Activated CD8-positive, alpha-beta memory T cell treated with anti-CD3 and anti-CD28 coated beads for 36 hours (primary cell): ENCODE results near the gene ABHD16A. TPM values are rescaled to one million over a fixed set of nuclear protein-coding genes. Genes with fewer than 3 reads are reported as not detected.

Source experiments
- CTCF ChIA-PET: fragments of 350-600 bp; sonication (Branson Sonifier 250); formaldehyde crosslinking; loops from one replicate; lab custom pipeline; 2021; ENCODE audit warnings: antibody characterized with exemption; lab: Charles Lee
- POLR2A ChIA-PET: fragments of 350-600 bp; sonication (Branson Sonifier 250); formaldehyde crosslinking; loops from one replicate; lab custom pipeline; 2021; ENCODE audit warnings: antibody characterized with exemption; lab: Charles Lee
- total RNA-seq, 2 experiments: library from RNA; stranded (reverse); gene quantifications; one replicate each; pipeline ENCODE4 v1.2.3, GENCODE V29; 2021

ABHD16A gene
- total RNA-seq, 2 experiments from 2014 or later = 30.1 to 32.0 TPM

DNA sequence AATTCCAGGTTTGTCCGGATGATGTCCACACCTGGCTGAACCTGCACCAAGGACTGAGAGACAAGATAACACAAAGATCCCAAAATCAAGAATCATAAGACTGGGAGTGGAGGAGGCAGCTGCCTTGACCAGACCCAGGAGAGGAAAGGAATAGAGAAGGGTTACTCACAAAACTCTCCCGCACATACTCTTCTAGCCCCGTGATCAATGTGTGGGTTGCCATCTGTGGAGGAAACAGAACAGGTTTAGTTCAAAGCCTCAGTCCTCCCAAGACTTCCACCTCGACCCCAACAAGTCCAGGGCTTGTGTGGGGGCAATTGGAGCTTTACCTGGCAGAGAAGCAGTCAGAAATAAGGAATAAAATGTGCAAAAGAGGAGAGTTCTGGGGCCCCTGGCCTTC is 61.8 kb downstream of the ABHD16A start:
- POLR2A ChIA-PET = interaction anchor here (0.9 kb wide), 1 partner anchor 8 kb away, joined by 3 read pairs; no protein-coding TSS in a partner anchor
- CTCF ChIA-PET = no interaction called here

DNA sequence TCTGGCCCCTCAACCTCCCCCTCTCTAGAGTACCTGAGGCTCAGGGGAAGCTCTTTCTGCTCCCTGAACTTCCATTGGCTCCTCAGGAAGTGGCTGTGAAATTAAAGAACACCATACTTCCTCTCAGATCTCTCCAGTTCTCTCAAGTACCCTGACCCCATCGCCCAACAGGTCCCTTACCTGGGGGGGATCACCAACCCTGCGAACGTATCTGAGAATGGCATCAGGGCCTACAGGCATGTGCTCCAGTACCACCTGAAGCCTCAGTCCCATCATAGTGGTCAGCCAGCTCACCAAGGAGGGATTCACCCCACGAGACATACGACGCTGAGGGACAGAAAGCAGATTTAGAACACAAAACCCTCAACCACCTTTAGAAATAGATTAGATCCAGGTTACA is 62.5 kb downstream of the ABHD16A start:
- ChIA-PET POLR2A (interaction anchor here (0.9 kb wide), 1 partner anchor 9 kb away, joined by 3 read pairs; no protein-coding TSS in a partner anchor), CTCF (interaction anchor here (1.0 to 1.4 kb wide), 2 partner anchors 33 to 42 kb away, joined by 3 to 7 read pairs; no protein-coding TSS in a partner anchor)

DNA sequence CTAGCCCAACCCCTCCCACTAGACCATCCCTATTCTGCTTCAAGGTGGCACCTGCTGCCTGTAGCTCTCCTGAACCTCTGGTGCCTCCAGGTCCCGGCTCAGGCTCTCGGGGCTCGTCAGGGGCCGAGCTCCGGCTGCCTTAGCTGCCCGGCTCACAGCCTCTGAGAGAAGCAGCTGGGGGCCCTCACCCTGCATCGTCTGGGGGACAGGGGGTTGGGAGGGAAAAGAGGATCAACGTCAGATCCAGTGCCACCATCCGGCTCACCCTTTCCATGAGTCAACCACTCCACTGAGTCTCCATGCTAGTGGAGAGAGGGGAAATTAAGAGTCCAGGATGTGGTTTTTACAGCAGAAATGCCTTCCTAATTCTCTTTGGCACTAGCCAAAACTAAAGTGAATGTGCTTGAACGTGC is 63.7 kb downstream of the ABHD16A start:
- ChIA-PET POLR2A (no interaction called here), CTCF (interaction anchor here (0.6 to 2.0 kb wide), 5 partner anchors 10 to 181 kb away, joined by 3 to 7 read pairs (median 5); partner anchors contain the start of gene BAG6)

- CTCF ChIA-PET = interaction anchor here (0.7 to 2.0 kb wide), 3 partner anchors 11 to 89 kb away, joined by 3 to 5 read pairs (median 5); partner anchors contain the start of gene BAG6
- POLR2A ChIA-PET = interaction anchor here (0.8 kb wide), 1 partner anchor 24 kb away, joined by 3 read pairs; no protein-coding TSS in a partner anchor
Observed at GRCh38 chr6:31639043-31639442, 64.1 kb downstream of the ABHD16A start.

Other genes starting within 250 kb of the ABHD16A start
- 10 to 100 TPM; 22.1 to 22.5 TPM for gene MICB, start 205.2 kb downstream of the ABHD16A start, total RNA-seq
- gene MCCD1, start 174.4 kb downstream of the ABHD16A start, total RNA-seq = not detected
- gene DDX39B, start 161.3 kb downstream of the ABHD16A start, total RNA-seq = 100 to 1,000 TPM; 611 to 614 TPM
- gene ATP6V1G2, start 156.7 kb downstream of the ABHD16A start, total RNA-seq = 1 to 10 TPM; 1.2 to 1.4 TPM
- gene NFKBIL1, start 155.7 kb downstream of the ABHD16A start, total RNA-seq = 10 to 100 TPM; 11.4 to 12.3 TPM
- 100 to 1,000 TPM; 702 to 706 TPM for gene LTA, start 131.0 kb downstream of the ABHD16A start, total RNA-seq
- gene TNF, start 127.8 kb downstream of the ABHD16A start, total RNA-seq = 100 to 1,000 TPM; 161 to 162 TPM
- gene LTB, start 120.9 kb downstream of the ABHD16A start, total RNA-seq = 100 to 1,000 TPM; 178 to 181 TPM
- 10 to 100 TPM; 16.3 to 19.2 TPM for gene LST1, start 117.0 kb downstream of the ABHD16A start, total RNA-seq
- gene NCR3, start 110.3 kb downstream of the ABHD16A start, total RNA-seq = 10 to 100 TPM; 25.2 to 29.7 TPM
- 10 to 100 TPM; 53.8 to 62.0 TPM for gene AIF1, start 88.1 kb downstream of the ABHD16A start, total RNA-seq
- 100 to 1,000 TPM; 255 to 257 TPM for gene PRRC2A, start 82.6 kb downstream of the ABHD16A start, total RNA-seq
- gene BAG6, start 50.7 kb downstream of the ABHD16A start, total RNA-seq = 100 to 1,000 TPM; 254 to 267 TPM
- 1 to 10 TPM; 1.9 to 2.2 TPM for gene APOM, start 47.4 kb downstream of the ABHD16A start, total RNA-seq
- gene C6orf47, start 42.5 kb downstream of the ABHD16A start, total RNA-seq = 10 to 100 TPM; 16.7 to 17.6 TPM
- 10 to 100 TPM; 44.6 to 45.1 TPM for gene GPANK1, start 38.3 kb downstream of the ABHD16A start, total RNA-seq
- 100 to 1,000 TPM; 329 TPM for gene CSNK2B, start 37.2 kb downstream of the ABHD16A start, total RNA-seq
- gene LY6G5B, start 33.3 kb downstream of the ABHD16A start, total RNA-seq = 10 to 100 TPM; 18.1 to 20.1 TPM
- gene LY6G5C, start 22.3 kb downstream of the ABHD16A start, total RNA-seq = 1 to 10 TPM; 3.1 to 3.5 TPM
- not detected for gene LY6G6F, start 3.5 kb upstream of the ABHD16A start, total RNA-seq
- gene LY6G6D, start 12.0 kb upstream of the ABHD16A start, total RNA-seq = not detected
- gene LY6G6C, start 18.4 kb upstream of the ABHD16A start, total RNA-seq = not detected
- under 1 TPM in 1 of 2 experiments, not detected in 1; 0.06 TPM for gene MPIG6B, start 20.0 kb upstream of the ABHD16A start, total RNA-seq
- gene DDAH2, start 26.0 kb upstream of the ABHD16A start, total RNA-seq = 1 to 10 TPM; 4.6 to 4.9 TPM
- gene CLIC1, start 33.2 kb upstream of the ABHD16A start, total RNA-seq = 100 to 1,000 TPM; 383 to 395 TPM
- gene MSH5, start 36.7 kb upstream of the ABHD16A start, total RNA-seq = 10 to 100 TPM; 60.3 to 61.5 TPM
- gene SAPCD1, start 59.3 kb upstream of the ABHD16A start, total RNA-seq = 1 to 10 TPM; 7.6 to 8.6 TPM
- gene VWA7, start 74.0 kb upstream of the ABHD16A start, total RNA-seq = 1 to 10 TPM; 1.6 to 1.9 TPM
- gene VARS1, start 92.4 kb upstream of the ABHD16A start, total RNA-seq = 100 to 1,000 TPM; 190 to 191 TPM
- 100 to 1,000 TPM; 154 to 166 TPM for gene LSM2, start 103.6 kb upstream of the ABHD16A start, total RNA-seq
- gene HSPA1L, start 112.0 kb upstream of the ABHD16A start, total RNA-seq = 1 to 10 TPM; 2.6 to 2.7 TPM
- gene HSPA1A, start 112.2 kb upstream of the ABHD16A start, total RNA-seq = 10 to 100 TPM; 62.0 to 63.9 TPM
- 10 to 100 TPM; 82.6 to 86.9 TPM for gene HSPA1B, start 124.4 kb upstream of the ABHD16A start, total RNA-seq
- gene NEU1, start 159.5 kb upstream of the ABHD16A start, total RNA-seq = 10 to 100 TPM; 15.9 to 17.4 TPM
- gene SLC44A4, start 175.7 kb upstream of the ABHD16A start, total RNA-seq = not detected
- 10 to 100 TPM; 67.4 to 67.8 TPM for gene EHMT2, start 194.4 kb upstream of the ABHD16A start, total RNA-seq
- 1 to 10 TPM; 3.3 to 3.6 TPM for gene ZBTB12, start 198.8 kb upstream of the ABHD16A start, total RNA-seq
- gene C2, start 224.4 kb upstream of the ABHD16A start, total RNA-seq = under 1 TPM; 0.59 to 0.82 TPM
- gene CFB, start 242.8 kb upstream of the ABHD16A start, total RNA-seq = not detected